SJCRH30 (cell line): ENCODE results near the gene ACSS3. TPM values are rescaled to one million over a fixed set of nuclear protein-coding genes. Genes with fewer than 3 reads are reported as not detected.

Source experiments
- DNase-seq, 2 experiments: peaks; one replicate each; pipeline ENCODE4 v3.0.0-alpha.2; 2015 to 2020
- H3K27ac ChIP-seq: fragments of 250-450 bp; sonication (Bioruptor Pico); 2 replicates; pipeline ENCODE4 v1.5.1; 2020; ENCODE audit warnings: mild to moderate bottlenecking, moderate library complexity
- H3K27me3 ChIP-seq: fragments of 250-450 bp; sonication (Bioruptor Pico); 2 replicates; pipeline ENCODE4 v1.5.1; 2020; ENCODE audit warnings: mild to moderate bottlenecking, moderate library complexity
- H3K36me3 ChIP-seq: fragments of 250-450 bp; sonication (Bioruptor Pico); 2 replicates; pipeline ENCODE4 v1.5.1; 2020; ENCODE audit warnings: mild to moderate bottlenecking, moderate library complexity
- H3K4me1 ChIP-seq: fragments of 250-450 bp; sonication (Bioruptor Pico); 2 replicates; pipeline ENCODE4 v1.5.1; 2020; ENCODE audit warnings: mild to moderate bottlenecking, moderate library complexity
- H3K4me3 ChIP-seq: fragments of 250-450 bp; sonication (Bioruptor Pico); 2 replicates; pipeline ENCODE4 v1.5.1; 2020; ENCODE audit warnings: mild to moderate bottlenecking, moderate library complexity
- H3K9me3 ChIP-seq: fragments of 250-450 bp; sonication (Bioruptor Pico); replicated peaks from 2 replicates; pipeline ENCODE4 v1.5.1; 2020; ENCODE audit warnings: mild to moderate bottlenecking, moderate library complexity
- total RNA-seq: library from RNA; depleted of rRNA; stranded (reverse); fragments of >200 nt; shearing (Covaris generic); gene quantifications from 2 replicates; pipeline ENCODE4 v1.2.3, GENCODE V29; 2014

The ACSS3 gene
- total RNA-seq, 1 experiment from 2014 or later = 24.4 TPM

DNA sequence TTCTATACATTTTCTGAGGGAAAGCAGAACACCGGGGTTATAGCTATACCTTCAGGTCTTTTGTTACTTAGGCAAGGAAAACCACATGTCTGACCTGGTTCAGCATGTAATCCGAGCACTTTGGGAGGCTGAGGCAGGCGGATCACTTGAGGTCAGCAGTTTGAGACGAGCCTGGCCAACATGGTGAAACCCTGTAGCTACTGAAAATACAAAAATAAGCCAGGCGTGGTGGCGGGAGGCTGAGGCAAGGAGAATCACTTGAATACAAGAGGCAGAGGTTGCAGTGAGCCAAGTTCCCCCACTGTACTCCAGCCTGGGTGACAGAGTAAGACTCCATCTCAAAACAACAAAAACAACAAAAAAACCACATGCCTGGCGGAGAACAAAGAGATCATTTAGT lies 177.6 kb downstream of the ACSS3 start:
- no peaks in the 10 kb centered on the region for H3K36me3 ChIP-seq
- peaks cover 8% of the 10 kb centered on the region; the same call in 1 of the 2 replicates for H3K4me1 ChIP-seq
- DNase-seq = peak; percentile 5 to 26
- no peaks in the 10 kb centered on the region for H3K9me3 ChIP-seq
- H3K27me3 ChIP-seq = no peaks in the 10 kb centered on the region
- no peak overlapping the region for H3K4me3 ChIP-seq
- no peak overlapping the region for H3K27ac ChIP-seq

DNA sequence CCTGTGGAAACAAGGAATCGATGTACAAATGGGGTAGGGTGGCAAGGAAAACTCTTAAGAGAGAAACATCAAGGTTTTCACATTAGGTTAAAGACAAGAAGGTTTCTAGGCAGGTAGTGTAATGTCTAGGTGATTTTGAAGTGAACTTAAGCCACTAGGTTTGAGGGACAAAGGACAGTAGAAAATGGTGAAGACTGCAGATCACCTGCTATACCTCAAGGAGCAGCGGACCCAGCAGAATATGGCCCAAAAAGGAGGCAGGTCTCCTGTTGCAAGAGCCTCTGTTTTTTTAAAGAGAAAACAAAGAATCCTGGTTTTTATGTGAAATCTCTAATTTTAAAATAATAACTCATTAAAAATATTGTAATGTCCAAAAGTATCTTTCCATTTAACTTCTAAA lies 178.1 kb downstream of the ACSS3 start:
- H3K9me3 ChIP-seq = no peaks in the 10 kb centered on the region
- no peaks in the 10 kb centered on the region for H3K27me3 ChIP-seq
- H3K4me3 ChIP-seq = no peak overlapping the region
- DNase-seq = no peak
- no peak overlapping the region for H3K27ac ChIP-seq
- H3K4me1 ChIP-seq = peaks cover 8% of the 10 kb centered on the region; the same call in 1 of the 2 replicates
- H3K36me3 ChIP-seq = no peaks in the 10 kb centered on the region

DNA sequence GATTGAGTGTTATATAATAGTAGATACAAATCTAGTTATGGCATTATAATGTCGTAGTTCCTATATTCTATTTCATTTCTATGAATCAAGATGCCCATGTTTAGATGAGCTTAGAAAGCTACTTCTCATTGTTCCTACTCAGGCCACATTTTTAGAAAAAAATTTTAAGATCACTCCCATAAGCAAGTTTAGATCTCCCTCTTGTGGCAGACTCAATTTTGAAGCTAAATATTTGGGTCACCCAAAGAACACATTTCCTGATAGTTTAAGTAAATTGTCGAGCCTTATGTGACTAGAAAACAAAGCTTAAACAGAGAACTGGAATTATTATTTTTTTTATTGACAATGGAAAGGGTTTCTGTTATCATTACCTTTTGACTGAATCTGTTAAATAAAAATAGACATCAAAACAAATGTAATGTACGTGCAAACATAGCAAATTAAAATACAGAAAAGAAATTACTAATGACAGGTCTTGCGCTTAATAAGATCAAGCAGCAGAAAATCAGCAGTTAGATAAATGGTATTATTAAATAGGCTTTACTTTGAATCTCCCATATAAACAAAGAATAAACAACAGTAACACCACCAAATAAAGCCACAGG lies 180.2 kb downstream of the ACSS3 start:
- peaks cover 19% of the 10 kb centered on the region for H3K4me1 ChIP-seq
- no peak overlapping the region for H3K4me3 ChIP-seq
- no peaks in the 10 kb centered on the region for H3K27me3 ChIP-seq
- H3K36me3 ChIP-seq = no peaks in the 10 kb centered on the region
- no peaks in the 10 kb centered on the region for H3K9me3 ChIP-seq
- peak; percentile 8 to 75 for DNase-seq
- H3K27ac ChIP-seq = no peak overlapping the region

DNA sequence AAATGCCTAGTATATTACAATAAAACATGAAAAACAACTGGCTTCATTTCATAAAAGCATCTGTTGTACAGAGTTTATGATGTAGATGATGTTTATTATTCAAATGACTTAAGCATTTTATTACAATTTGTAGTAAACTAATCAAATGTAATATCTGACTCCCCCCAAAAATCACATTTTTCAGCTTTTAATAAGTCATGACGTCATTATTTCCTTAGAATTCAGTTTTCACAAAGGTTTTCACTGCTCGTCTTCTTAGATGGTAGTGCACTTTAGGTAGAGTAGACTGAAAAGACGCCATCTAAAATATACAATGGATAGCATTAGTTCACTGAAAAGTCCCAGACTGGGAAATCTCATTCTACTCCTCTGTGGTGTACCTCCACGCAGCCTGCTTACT lies 181.5 kb downstream of the ACSS3 start:
- Histone ChIP-seq H3K4me1 (peaks cover 21% of the 10 kb centered on the region), H3K36me3 (no peaks in the 10 kb centered on the region), H3K9me3 (no peaks in the 10 kb centered on the region), H3K4me3 (no peak overlapping the region), H3K27me3 (no peaks in the 10 kb centered on the region), H3K27ac (no peak overlapping the region)
- no peak for DNase-seq

DNA sequence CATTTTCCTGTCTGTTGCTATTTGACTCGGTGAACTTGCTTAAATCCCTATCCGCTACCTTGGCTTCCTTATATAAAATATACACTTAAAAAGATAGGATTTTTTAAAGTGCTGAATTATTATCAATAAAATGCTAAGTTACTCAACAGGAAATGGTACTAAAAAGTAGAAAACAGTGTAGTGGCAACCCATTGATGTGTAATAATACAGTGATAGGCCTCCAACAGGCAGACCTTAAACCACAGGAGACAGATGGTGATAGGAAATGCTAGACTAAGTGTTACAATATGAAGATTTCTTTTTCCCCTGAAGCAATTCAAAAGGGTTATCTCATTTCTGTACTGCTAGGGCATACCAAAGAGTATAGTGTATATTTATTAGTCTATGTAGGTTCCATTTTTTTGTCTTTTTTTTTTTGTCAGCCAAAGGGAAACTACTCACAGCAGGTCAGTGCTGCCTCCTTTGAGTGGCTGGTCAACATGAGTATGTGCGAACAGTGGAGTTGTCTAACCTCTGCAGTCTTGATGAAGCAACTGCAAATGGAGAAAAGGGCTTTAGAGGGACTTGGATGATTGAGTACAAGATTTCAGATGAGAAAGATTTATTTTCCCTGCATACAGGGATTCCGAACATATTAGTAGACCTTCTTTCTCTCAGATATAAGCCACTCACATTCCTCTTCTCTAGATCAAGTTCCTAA lies 183.8 kb downstream of the ACSS3 start:
- peaks cover 17% of the 10 kb centered on the region for H3K4me1 ChIP-seq
- H3K27ac ChIP-seq = no peak overlapping the region
- no peaks in the 10 kb centered on the region for H3K36me3 ChIP-seq
- DNase-seq = peak in 1 of 2 experiments; percentile 25
- no peaks in the 10 kb centered on the region for H3K9me3 ChIP-seq
- H3K4me3 ChIP-seq = no peak overlapping the region
- no peaks in the 10 kb centered on the region for H3K27me3 ChIP-seq

DNA sequence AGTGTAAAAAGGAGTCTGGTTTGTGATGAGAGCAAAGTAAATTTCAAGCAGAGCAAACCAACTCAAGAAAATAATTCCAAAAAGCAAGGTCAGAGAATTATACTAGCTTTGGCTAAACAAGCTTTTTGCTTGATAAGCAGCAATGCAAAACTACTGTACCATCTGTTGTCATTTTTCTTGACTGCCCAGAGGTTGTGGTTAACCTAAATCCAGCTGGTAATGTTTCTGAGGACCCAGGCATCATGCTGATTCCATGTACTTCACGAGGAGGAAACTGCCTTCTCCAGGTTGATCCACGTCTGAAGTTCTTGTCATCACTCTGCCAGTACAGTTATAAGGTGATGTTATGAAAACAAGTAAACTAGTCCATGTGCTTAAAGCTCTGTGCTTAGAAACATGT lies 185.2 kb downstream of the ACSS3 start:
- DNase-seq = peak; percentile 47 to 79
- Histone ChIP-seq H3K27me3 (no peaks in the 10 kb centered on the region), H3K4me1 (peaks cover 14% of the 10 kb centered on the region), H3K9me3 (no peaks in the 10 kb centered on the region), H3K4me3 (no peak overlapping the region), H3K36me3 (no peaks in the 10 kb centered on the region), H3K27ac (0 out of 2 replicates have a peak overlapping the region, but pooled peaks have one; percentile 2)

DNA sequence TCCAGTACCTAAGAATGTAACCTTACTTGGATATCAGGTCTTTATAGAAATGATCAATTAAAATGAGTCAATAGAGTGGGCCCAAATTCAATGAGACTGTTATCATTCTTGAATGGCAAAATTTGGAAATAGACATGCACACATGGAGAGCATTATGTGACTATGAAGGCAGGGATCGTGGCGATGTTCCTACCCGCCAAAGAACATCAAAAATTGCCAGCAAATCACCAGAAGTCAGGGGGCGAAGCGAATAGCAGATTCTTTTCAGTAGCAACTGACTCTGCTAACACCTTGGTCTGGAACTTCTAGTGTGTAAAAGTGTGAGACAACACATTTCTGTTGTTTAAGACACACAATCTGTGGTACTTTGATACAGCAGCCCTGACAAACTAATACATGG lies 192.5 kb downstream of the ACSS3 start:
- Histone ChIP-seq H3K27me3 (no peaks in the 10 kb centered on the region), H3K4me3 (no peak overlapping the region), H3K27ac (no peak overlapping the region), H3K4me1 (no peaks in the 10 kb centered on the region), H3K36me3 (no peaks in the 10 kb centered on the region), H3K9me3 (no peaks in the 10 kb centered on the region)
- no peak for DNase-seq

DNA sequence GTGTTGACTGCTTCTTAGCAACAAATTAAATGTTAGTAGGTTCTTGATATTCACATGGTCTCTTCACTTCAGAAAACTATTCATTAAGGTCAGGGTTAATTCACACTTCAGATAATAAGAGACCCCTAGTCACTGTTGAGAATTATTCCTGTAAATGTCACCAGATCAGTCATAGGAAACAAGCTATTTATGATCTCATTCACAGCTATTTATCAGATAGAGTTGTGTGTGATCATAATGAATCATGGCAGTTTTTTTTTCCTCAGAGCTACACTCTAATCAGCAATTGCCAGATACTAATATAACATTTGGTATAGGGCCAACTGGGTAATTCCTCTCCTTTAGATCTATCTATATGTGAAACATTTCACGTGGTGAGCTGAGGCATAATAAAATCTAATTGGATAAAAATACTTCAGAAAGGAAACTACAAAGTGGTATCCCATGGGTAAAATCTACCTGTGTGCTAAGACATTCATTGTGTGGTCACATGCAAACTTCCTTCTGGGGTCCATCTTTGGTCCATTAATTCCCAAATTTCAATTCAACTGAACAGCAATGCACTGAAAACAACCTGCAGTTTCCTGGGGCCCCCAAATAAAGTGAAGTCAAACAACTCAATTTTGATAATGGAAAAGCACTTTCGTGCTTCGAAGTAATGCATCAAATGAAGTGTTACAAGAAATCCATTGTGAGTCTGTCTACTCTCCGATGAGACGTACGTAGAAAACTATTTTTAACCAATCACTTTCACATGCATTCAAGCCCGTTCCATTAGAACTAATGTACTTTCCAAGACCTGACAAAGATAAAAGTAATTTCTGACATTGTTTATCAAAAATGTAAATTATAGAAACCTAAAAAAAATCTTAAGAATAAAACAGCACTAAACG lies 197.0 kb downstream of the ACSS3 start:
- H3K9me3 ChIP-seq = no peaks in the 10 kb centered on the region
- no peak for DNase-seq
- H3K4me3 ChIP-seq = no peak overlapping the region
- H3K36me3 ChIP-seq = no peaks in the 10 kb centered on the region
- no peak overlapping the region for H3K27ac ChIP-seq
- H3K27me3 ChIP-seq = no peaks in the 10 kb centered on the region
- H3K4me1 ChIP-seq = no peaks in the 10 kb centered on the region

DNA sequence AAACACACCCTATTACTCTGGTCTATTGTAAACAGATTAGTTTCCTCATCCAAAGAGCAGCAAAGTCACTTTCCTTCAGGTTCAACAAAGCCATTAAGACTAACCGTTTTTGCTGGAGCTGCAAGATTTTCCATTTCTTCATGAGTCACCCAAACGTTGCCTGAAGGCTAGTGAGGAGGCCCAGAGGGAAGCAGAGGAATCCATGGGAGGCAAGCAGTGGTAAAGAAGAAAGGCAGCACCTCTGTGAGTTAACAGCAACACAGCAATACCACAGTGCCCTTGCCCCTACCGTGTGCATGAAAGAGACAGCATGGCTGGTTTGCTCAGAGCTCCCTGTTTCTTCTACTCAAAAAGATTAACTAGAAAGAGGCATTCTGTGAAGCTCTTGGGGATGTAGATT lies 206.3 kb downstream of the ACSS3 start:
- no peaks in the 10 kb centered on the region for H3K27me3 ChIP-seq
- H3K27ac ChIP-seq = no peak overlapping the region
- DNase-seq = no peak

DNA sequence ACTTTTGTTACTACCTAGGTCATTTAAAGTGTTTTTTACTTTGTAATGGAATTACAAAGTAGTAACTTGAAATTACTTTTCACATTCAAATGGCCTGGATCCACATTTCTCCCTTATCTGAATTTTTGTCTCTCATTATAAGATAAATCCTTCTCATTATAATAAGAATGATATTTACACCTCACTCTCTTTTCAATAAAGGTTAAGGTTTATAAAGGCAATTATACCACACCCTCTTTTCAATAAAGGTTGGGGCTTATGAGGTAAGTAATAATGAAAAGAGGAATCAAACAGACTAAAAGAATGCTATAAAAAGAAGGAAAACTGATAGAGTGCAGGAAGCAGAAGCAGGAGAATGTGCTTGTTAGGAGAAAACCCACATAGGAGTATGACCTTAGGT lies 210.8 kb downstream of the ACSS3 start:
- no peaks in the 10 kb centered on the region for H3K36me3 ChIP-seq
- no peak overlapping the region for H3K27ac ChIP-seq
- H3K9me3 ChIP-seq = no peaks in the 10 kb centered on the region
- no peak overlapping the region for H3K4me3 ChIP-seq
- no peak for DNase-seq
- H3K4me1 ChIP-seq = no peaks in the 10 kb centered on the region
- no peaks in the 10 kb centered on the region for H3K27me3 ChIP-seq

More for the DNA sequence above, 206.3 kb downstream of the ACSS3 start:
- H3K36me3 ChIP-seq = no peaks in the 10 kb centered on the region
- no peaks in the 10 kb centered on the region for H3K4me1 ChIP-seq
- no peak overlapping the region for H3K4me3 ChIP-seq
- H3K9me3 ChIP-seq = no peaks in the 10 kb centered on the region

DNA sequence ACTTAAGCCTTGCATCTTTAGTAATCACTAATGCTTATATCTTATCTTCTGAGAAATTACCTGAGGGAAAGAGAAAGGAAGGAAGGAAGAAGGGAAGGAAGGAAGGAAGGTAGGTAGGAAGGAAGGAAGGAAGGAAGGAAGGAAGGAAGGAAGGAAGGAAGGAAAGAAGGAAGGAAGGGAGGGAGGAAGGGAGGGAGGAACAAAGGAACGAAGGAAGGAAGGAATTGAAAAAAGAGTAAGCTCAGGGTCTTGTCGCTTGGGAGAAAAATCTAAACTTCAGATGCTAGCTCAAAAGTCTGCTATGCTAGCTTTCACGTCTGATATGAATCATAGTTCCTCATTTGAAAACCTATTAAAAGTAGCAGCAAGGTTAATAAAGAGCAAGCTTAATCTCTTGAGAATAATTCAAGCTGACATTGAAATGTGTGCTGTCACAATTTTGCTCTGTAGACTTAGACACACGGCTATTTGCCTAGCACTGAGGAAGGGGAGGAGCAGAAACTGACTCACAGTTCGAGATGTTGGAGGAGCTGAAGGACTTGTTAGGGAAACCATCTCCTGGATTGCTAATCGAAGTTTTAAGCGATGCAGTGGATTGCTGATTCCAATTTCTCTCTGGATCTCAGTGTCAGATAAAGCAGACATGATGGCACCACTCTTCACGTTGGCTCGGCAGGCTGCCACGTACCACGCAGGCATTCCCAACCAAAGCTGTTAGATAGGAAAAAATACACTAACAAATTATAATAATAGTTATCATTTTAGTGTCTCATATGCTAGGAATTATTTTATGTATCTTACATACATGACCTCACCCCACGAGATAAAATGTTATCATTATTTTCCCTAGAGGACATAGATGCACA lies 216.7 kb downstream of the ACSS3 start:
- no peaks in the 10 kb centered on the region for H3K4me1 ChIP-seq
- no peaks in the 10 kb centered on the region for H3K9me3 ChIP-seq
- DNase-seq = no peak

DNA sequence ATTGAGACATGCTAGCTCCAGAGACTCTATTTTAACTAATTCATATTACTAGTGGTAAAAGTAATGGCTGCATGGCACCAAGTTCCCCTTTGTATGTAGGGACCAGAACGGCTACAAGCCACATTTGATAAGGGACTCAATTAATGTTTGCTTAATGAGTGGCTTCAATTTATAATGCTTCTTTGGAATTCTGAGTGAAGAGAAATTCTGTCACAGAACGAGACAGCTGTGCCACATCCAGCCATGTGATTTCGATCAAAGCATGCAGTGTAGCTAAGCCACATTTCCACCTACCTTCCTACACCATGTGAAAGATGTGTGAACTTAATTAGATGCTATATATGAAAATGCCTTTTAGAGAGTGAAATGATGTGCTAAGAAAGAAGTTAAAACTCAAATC lies 217.4 kb downstream of the ACSS3 start:
- no peaks in the 10 kb centered on the region for H3K27me3 ChIP-seq
- no peaks in the 10 kb centered on the region for H3K9me3 ChIP-seq
- H3K27ac ChIP-seq = no peak overlapping the region
- no peaks in the 10 kb centered on the region for H3K4me1 ChIP-seq
- H3K4me3 ChIP-seq = no peak overlapping the region
- H3K36me3 ChIP-seq = no peaks in the 10 kb centered on the region
- no peak for DNase-seq

More for the DNA sequence above, 216.7 kb downstream of the ACSS3 start:
- no peak overlapping the region for H3K27ac ChIP-seq
- no peaks in the 10 kb centered on the region for H3K27me3 ChIP-seq
- no peak overlapping the region for H3K4me3 ChIP-seq
- no peaks in the 10 kb centered on the region for H3K36me3 ChIP-seq

DNA sequence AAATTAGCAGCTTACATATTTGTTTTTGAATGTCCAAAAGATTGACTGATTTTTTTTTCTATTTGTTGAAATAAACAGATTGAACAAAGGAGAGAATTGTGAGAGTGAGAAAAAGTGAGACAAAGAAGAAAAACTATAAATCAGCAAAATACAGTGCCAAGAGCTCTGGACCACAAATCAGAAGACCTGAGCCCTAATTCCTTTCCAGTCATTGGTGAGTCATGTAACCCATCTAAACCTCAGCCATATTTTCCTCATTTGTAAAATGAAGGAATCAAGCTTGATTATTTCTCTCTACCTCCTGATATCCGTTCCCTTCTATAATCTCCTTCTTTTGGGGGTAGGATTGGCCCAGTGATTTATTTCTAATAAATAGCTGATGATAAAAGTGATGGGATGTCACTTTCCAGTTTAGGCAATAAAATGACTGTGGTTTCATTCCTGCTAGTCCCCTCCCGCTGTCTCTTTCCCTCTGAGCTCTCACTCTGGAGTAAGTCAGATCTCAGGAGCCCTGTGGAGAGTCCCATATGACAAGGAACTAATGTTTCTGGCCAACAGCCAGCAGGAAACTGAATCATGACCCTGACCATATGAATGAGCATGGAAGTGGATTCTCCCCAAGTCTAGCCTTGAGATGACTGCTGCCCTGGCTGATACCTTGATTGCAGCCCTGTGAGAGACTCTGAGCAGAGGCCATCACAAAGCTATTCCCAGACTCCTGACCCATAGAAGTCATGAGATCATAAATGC lies 218.9 kb downstream of the ACSS3 start:
- H3K4me1 ChIP-seq = no peaks in the 10 kb centered on the region
- no peaks in the 10 kb centered on the region for H3K9me3 ChIP-seq
- H3K27me3 ChIP-seq = no peaks in the 10 kb centered on the region
- H3K27ac ChIP-seq = no peak overlapping the region
- peak; percentile 13 to 34 for DNase-seq
- H3K4me3 ChIP-seq = no peak overlapping the region
- no peaks in the 10 kb centered on the region for H3K36me3 ChIP-seq

DNA sequence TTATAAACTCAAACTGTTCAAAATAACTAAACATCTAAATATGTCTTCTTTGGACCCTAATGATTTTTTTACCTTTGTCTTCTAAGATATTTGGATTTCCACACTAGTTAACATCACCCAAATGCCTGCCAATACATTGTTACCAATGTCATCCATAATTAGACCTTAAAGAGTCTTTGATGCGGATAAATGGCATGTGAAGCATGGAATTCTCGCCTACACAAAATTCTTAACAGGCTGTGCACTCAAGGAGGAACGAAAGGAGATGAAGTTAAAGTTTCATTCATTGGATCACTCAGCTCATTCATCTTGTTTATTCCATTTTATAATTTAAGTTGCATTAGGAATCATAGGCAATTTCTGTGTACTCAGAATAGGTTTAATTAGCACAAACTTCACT lies 219.7 kb downstream of the ACSS3 start:
- no peaks in the 10 kb centered on the region for H3K4me1 ChIP-seq
- H3K9me3 ChIP-seq = no peaks in the 10 kb centered on the region
- H3K27me3 ChIP-seq = no peaks in the 10 kb centered on the region
- H3K36me3 ChIP-seq = no peaks in the 10 kb centered on the region
- DNase-seq = no peak
- H3K27ac ChIP-seq = no peak overlapping the region
- H3K4me3 ChIP-seq = no peak overlapping the region
